Endometrial microvascular endothelial cells (primary cell): ENCODE measurements around the gene IGFBP6. TPM values are rescaled to one million over a fixed set of nuclear protein-coding genes. Genes with fewer than 3 reads are reported as not detected.
"Not testable (repeated sequence)": the region's sequence is repeated elsewhere in the genome, so short reads cannot be mapped to it uniquely, and the experiment has no call there.

ENCODE experiments used
- in situ Hi-C: cut with HindIII; loops from 2 replicates; pipeline ENCODE4 v1.10.0; 2017; ENCODE audit warnings: low sequenced_read_pairs, low pct_unique_long_range_greater_than_20kb; ENCODE audit errors: inconsistent ontology term
- total RNA-seq: library from RNA; depleted of rRNA; stranded (reverse); fragments of >200 nt; gene quantifications from one replicate; pipeline ENCODE4 v1.2.3, GENCODE V29; 2015; ENCODE audit errors: inconsistent ontology term

The IGFBP6 gene
- total RNA-seq, 1 donor from 2014 or later = 73.8 TPM

GRCh38 chr12:53107122-53107521, 9.7 kb downstream of the IGFBP6 start:
- in situ Hi-C loops = no loop called here

- in situ Hi-C loops = not testable (repeated sequence)
These were observed 15.0 kb downstream of the IGFBP6 start for GRCh38 chr12:53112431-53112830.

DNA sequence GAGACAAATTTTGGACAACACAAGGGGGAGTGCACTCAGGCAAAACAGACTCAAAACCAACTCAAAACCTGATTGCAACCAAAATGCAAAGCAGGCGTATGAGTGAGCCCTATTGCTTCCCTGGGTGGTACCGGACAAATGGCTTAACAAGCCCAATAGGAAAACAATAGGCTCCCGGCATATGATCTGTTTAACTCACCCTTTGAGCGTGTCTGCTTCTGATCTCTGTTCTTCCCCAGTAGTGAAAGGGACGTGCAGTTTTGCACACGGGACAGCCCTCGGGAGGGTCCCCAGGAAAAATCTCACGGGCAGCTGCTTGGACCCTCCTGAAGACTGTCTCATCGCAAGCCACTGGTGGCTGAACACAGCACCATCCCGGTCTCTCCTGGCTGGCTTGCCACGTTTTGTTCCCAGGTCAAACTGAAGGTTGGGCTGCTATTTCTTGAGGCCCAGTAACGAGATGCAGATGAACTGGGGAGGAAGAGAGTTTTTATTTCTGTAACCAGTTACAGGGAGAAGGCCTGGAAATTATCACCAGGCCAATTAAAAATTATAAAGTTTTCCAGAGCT, 15.8 kb downstream of the IGFBP6 start:
- in situ Hi-C loops = no loop called here

GRCh38 chr12:53113951-53114350, 16.5 kb downstream of the IGFBP6 start:
- in situ Hi-C loops = no loop called here

DNA sequence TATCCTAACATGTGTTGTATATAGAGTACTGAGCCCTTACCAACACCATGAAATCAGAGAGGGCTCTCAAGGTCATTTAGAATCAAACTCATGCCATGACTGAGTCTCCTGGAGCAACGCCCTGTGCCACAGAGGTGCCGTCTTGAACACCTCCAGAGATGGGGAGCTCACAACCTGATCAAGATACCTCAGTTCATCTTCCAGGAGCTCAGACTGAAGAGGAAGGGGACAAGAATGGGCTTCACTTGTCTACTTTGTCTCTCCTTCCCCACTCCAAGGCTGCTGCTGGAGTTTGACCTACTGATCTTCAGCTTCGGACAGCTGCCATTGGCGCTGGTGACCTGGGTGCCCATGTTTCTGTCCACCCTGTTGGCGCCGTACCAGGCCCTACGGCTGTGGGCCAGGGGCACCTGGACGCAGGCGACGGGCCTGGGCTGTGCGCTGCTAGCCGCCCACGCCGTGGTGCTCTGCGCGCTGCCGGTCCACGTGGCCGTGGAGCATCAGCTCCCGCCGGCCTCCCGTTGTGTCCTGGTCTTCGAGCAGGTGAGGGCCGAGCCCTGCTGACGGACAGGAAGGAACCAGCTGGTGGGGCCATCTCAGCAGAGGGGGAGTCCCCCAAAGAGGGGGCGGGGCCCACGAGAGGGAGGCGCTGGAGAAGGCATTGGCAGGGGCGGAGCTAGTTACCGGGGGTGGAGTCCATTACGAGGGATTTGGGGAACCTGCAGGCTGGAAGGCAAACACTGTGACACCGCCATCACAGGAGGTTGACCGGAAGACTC, 17.8 kb downstream of the IGFBP6 start:
- in situ Hi-C loops = no loop called here

DNA sequence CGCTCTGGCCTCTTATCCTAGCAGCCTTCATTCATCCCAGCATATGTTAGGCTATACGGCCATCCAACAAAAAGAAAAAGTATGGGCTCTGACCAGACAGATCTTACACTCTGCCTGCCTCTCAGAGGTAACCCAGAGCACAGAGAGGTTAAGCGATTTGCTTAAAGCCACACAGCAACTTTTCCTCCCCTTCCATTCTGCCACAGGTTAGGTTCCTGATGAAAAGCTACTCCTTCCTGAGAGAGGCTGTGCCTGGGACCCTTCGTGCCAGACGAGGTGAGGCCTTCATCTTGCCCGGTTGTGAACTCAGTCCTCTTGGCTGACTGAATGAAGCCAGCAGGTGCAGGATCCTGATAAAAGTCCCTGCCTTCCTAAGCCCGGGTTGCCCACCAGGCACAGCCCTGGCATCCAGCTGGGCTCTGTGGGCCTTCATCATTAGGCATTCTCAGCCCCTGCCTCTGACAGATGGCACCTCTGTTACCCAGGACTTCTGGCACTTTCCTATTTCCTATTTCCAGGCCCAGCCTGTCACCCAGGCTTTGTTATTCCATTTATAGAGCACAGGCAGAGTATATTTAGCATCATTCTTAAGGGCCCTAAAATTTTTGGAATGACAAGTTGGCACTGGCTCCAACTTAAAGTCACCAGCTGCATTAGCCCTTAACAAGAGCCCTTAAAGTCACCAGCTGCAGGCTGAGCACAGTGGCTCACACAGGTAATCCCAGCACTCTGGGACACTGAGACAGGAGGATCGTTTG, 18.6 kb downstream of the IGFBP6 start:
- in situ Hi-C loops = no loop called here

DNA sequence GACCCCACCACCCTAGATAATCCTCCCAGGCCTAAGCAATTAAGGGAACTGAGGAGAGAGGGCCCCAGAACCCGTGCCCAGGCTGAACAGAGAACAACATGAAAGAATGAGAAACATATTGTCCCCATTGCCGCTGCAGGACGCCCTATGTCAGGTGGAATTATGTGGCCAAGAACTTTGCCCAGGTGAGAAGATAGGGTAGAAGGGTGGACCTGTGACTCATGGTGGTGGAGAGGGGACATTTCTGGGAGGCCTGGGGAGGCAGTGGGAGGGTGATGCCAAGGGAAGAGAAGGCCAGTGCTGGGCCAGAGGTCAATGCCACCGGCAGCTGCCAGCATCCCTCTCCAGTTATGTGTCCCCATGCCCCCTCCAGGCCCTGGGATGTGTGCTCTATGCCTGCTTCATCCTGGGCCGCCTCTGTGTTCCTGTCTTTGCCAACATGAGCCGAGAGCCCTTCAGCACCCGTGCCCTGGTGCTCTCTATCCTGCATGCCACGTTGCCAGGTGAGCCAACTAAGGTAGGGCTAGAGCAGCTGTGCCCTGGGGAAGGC, 21.4 kb downstream of the IGFBP6 start:
- in situ Hi-C loops = no loop called here

DNA sequence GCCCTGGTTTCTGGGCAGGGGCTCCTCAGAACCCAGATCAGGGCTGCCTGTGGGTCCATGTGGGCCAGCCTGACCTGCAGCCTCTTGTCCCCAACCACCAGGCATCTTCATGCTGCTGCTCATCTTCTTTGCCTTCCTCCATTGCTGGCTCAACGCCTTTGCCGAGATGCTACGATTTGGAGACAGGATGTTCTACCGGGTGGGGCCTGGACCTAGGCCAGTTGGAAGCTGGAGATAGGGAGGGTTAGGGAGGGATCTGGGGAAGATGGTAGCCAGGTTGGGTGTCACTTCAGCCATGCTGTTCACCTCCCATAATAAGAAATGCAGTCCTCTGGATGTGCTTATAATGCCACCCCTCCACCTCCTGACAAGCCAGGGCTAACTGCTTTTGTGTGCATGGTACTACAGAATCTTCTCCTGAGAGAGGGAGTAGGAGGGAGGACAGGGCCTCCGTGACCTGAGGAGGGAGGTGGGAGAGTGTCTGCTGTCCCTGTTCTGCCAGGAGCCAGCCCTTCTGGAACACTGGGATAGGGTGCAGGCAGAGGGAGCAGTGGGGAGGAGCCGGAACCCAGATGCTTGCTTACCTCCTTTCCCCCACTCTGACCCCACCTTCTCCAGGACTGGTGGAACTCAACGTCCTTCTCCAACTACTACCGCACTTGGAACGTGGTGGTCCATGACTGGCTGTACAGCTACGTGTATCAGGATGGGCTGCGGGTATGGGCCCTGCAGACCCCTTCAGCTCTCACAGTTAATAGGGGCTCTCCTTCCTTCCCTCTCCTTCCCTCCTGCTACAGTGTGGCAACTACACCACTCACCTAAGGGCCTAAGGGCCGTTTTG, 23.4 kb downstream of the IGFBP6 start:
- in situ Hi-C loops = no loop called here

DNA sequence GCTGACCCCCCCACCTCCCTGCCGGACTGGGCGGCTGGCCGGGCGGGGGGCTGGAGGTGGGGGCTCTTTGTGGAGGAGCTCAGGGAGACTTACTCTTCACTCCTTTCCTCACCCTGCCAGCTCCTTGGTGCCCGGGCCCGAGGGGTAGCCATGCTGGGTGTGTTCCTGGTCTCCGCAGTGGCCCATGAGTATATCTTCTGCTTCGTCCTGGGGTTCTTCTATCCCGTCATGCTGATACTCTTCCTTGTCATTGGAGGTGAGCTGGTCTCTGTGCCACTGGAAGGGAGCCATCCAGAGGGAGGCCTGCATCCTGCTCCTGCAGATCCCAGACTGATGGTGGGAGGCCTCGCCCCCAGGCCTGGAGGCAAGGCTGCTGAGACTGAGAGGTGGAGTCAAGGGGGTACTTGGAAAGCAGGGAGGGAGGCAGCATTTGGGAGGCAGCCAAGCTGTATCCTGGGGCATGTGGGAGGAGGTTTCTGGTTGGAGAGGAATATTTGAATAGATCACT, 25.5 kb downstream of the IGFBP6 start:
- in situ Hi-C loops = no loop called here

- in situ Hi-C loops = no loop called here
These were observed 26.3 kb downstream of the IGFBP6 start for GRCh38 chr12:53123578-53124351.

- in situ Hi-C loops = no loop called here
These were observed 26.9 kb downstream of the IGFBP6 start for GRCh38 chr12:53124352-53124723.

DNA sequence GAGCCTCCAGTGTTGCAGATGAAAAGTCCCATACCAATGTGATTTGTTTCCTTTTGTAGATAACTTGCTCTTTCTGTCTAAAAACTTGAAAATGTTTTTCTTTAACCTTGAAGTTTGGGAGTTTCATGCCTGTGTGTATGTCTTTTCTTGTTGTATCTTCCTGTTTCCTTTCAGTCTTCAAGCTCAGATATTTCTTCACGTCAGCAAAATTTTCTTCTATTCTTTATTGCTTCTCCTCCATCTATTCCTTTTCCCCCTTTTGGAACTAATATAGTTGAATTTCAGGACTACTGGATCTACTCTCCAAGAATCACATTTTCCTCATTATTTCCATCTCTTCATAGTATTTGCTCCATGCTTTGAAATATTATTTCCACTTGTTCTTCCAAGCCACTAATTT, 29.7 kb downstream of the IGFBP6 start:
- in situ Hi-C loops = no loop called here

- in situ Hi-C loops = no loop called here
These were observed 31.5 kb downstream of the IGFBP6 start for GRCh38 chr12:53128780-53129569.

GRCh38 chr12:53131844-53132243, 34.4 kb downstream of the IGFBP6 start:
- in situ Hi-C loops = no loop called here

GRCh38 chr12:53133722-53134121, 36.3 kb downstream of the IGFBP6 start:
- in situ Hi-C loops = no loop called here

GRCh38 chr12:53143355-53143754, 45.9 kb downstream of the IGFBP6 start:
- in situ Hi-C loops = no loop called here
